H1 (cell line): ENCODE results near the gene ARHGEF11. TPM values are rescaled to one million over a fixed set of nuclear protein-coding genes. Genes with fewer than 3 reads are reported as not detected.

ENCODE experiments used
- CTCF ChIA-PET: fragments of 300-600 bp; sonication (Branson Sonifier 250); formaldehyde crosslinking; loops from one replicate; lab custom pipeline; 2021; ENCODE audit not compliant: partially characterized antibody; lab: Charles Lee
- POLR2A ChIA-PET: fragments of 300-600 bp; sonication (Branson Sonifier 250); formaldehyde crosslinking; loops from one replicate; lab custom pipeline; 2021; ENCODE audit warnings: inconsistent platforms; ENCODE audit not compliant: partially characterized antibody; lab: Charles Lee
- DNase-seq, 2 experiments: peaks; one replicate each; pipeline versions ENCODE4 v3.0.0 to v3.0.0-alpha.2; 2010 to 2022; ENCODE audit warnings: low spot score in 2 of 2, low read depth in 1 of 2, mixed read lengths in 1 of 2
- FAIRE-seq: peaks from 2 replicates; lab custom pipeline; 2011; peaks lifted over from hg19 to GRCh38; lab: Jason Lieb, UNC
- H2AFZ ChIP-seq: 2 replicates; pipeline ENCODE4 v1.8.1; 2012; ENCODE audit warnings: low read length, inconsistent platforms
- H2AK5ac ChIP-seq: 2 replicates; pipeline ENCODE4 v1.6.1; 2013; ENCODE audit warnings: low read depth, low read length
- H2BK120ac ChIP-seq: replicated peaks from 2 replicates; pipeline ENCODE3; 2013; ENCODE audit warnings: low read depth, low read length, inconsistent platforms
- H2BK12ac ChIP-seq: 2 replicates; pipeline ENCODE4 v1.6.1; 2013; ENCODE audit warnings: low read depth, low read length
- H2BK15ac ChIP-seq: 2 replicates; pipeline ENCODE4 v1.6.1; 2013; ENCODE audit warnings: low read length
- H2BK20ac ChIP-seq: 2 replicates; pipeline ENCODE4 v1.6.1; 2013; ENCODE audit warnings: low read length
- H2BK5ac ChIP-seq: 2 replicates; pipeline ENCODE4 v1.6.1; 2013; ENCODE audit warnings: low read depth, low read length
- H3K14ac ChIP-seq: 2 replicates; pipeline ENCODE4 v1.6.1; 2013; ENCODE audit warnings: inconsistent platforms; ENCODE audit not compliant: insufficient read length
- H3K18ac ChIP-seq: 2 replicates; pipeline ENCODE4 v1.6.1; 2013; ENCODE audit warnings: low read length; ENCODE audit errors: extremely low read depth
- H3K23ac ChIP-seq: 2 replicates; pipeline ENCODE4 v1.6.1; 2013; ENCODE audit warnings: inconsistent platforms; ENCODE audit not compliant: insufficient read length
- H3K23me2 ChIP-seq: 2 replicates; pipeline ENCODE4 v1.6.1; 2013; ENCODE audit warnings: low read depth, low read length
- H3K27ac ChIP-seq: 2 replicates; pipeline ENCODE4 v1.6.1; 2011; ENCODE audit warnings: low read depth, low read length, inconsistent platforms
- H3K27me3 ChIP-seq, 4 experiments: replicated peaks in 1 of 4; 1 replicate in 1 of 4; 2 replicates in 3 of 4; pipeline versions ENCODE4 v1.6.1 to v1.8.1; 2011 to 2013; ENCODE audit warnings: low read length in 3 of 4, mild to moderate bottlenecking in 3 of 4, inconsistent platforms in 2 of 4, mixed read lengths in 2 of 4, moderate library complexity in 1 of 4; ENCODE audit not compliant: control insufficient read depth in 3 of 4, insufficient read depth in 3 of 4; ENCODE audit errors: extremely low read depth in 1 of 4
- H3K36me3 ChIP-seq, 4 experiments: 2 replicates each; pipeline versions ENCODE4 v1.6.1 to v1.8.1; 2011 to 2013; ENCODE audit warnings: mild to moderate bottlenecking in 4 of 4, low read length in 3 of 4, moderate library complexity in 2 of 4, control low read depth in 1 of 4, inconsistent platforms in 1 of 4; ENCODE audit not compliant: insufficient read depth in 4 of 4, control insufficient read depth in 2 of 4
- H3K4ac ChIP-seq: replicated peaks from 2 replicates; pipeline ENCODE3; 2013; ENCODE audit warnings: low read length, low read depth, mixed read lengths, inconsistent platforms; ENCODE audit not compliant: insufficient read length
- H3K4me1 ChIP-seq, 4 experiments: replicated peaks in 1 of 4; 1 replicate in 1 of 4; 2 replicates in 3 of 4; pipeline versions ENCODE4 v1.6.1 to v1.8.1; 2011 to 2013; ENCODE audit warnings: low read length in 3 of 4, inconsistent platforms in 2 of 4, mixed read lengths in 1 of 4; ENCODE audit not compliant: insufficient read depth in 4 of 4, control insufficient read depth in 3 of 4
- H3K4me2 ChIP-seq, 2 experiments: 2 replicates each; pipeline versions ENCODE4 v1.6.1 to v1.8.1; 2011 to 2013; ENCODE audit warnings: low read depth in 2 of 2, low read length in 2 of 2, control low read depth in 1 of 2, inconsistent platforms in 1 of 2, mild to moderate bottlenecking in 1 of 2; ENCODE audit not compliant: insufficient read depth in 1 of 2
- H3K4me3 ChIP-seq, 4 experiments: fragments of 200-600, 300-600 bp in 1 of 4; sonication (generic), shearing (Covaris generic), sonication (Bioruptor Twin) in 1 of 4; 2 replicates each; pipeline versions ENCODE4 v1.5.1 to v1.8.1; 2011 to 2016; ENCODE audit warnings: low read length in 4 of 4, low read depth in 3 of 4, control low read depth in 2 of 4, inconsistent platforms in 2 of 4, mild to moderate bottlenecking in 2 of 4, mixed read lengths in 1 of 4, moderate library complexity in 1 of 4; ENCODE audit not compliant: insufficient read depth in 2 of 4; ENCODE audit errors: extremely low read depth in 1 of 4
- H3K56ac ChIP-seq: replicated peaks from 2 replicates; pipeline ENCODE3; 2013; ENCODE audit warnings: low read depth, mild to moderate bottlenecking, mixed read lengths, low read length, inconsistent platforms; ENCODE audit not compliant: insufficient read length
- H3K79me1 ChIP-seq: 2 replicates; pipeline ENCODE4 v1.6.1; 2013; ENCODE audit warnings: low read depth, low read length, control low read depth
- H3K79me2 ChIP-seq, 2 experiments: 2 replicates each; pipeline versions ENCODE4 v1.6.1 to v1.8.1; 2012 to 2013; ENCODE audit warnings: low read length in 2 of 2, mild to moderate bottlenecking in 2 of 2, inconsistent platforms in 1 of 2; ENCODE audit not compliant: insufficient read depth in 2 of 2, control insufficient read depth in 1 of 2
- H3K9ac ChIP-seq, 4 experiments: replicated peaks in 1 of 4; 1 replicate in 1 of 4; 2 replicates in 3 of 4; pipeline versions ENCODE4 v1.6.1 to v1.8.1; 2011 to 2013; ENCODE audit warnings: low read depth in 3 of 4, low read length in 3 of 4, control low read depth in 2 of 4, mild to moderate bottlenecking in 2 of 4, moderate library complexity in 2 of 4, inconsistent platforms in 1 of 4; ENCODE audit errors: extremely low read depth in 1 of 4
- H3K9me3 ChIP-seq, 2 experiments: 2 replicates each; pipeline versions ENCODE4 v1.6.1 to v1.8.1; 2012 to 2013; ENCODE audit warnings: mild to moderate bottlenecking in 2 of 2, moderate library complexity in 2 of 2, control low read depth in 1 of 2, inconsistent platforms in 1 of 2, low read depth in 1 of 2, low read length in 1 of 2, mixed read lengths in 1 of 2; ENCODE audit not compliant: insufficient read depth in 2 of 2
- H4K20me1 ChIP-seq, 2 experiments: replicated peaks in 1 of 2; 2 replicates each; pipeline versions ENCODE3 to v1.8.1; 2011 to 2013; ENCODE audit warnings: inconsistent platforms in 2 of 2, low read length in 2 of 2, mild to moderate bottlenecking in 1 of 2; ENCODE audit not compliant: insufficient read depth in 2 of 2, control insufficient read depth in 1 of 2
- H4K5ac ChIP-seq: 2 replicates; pipeline ENCODE4 v1.6.1; 2013; ENCODE audit warnings: low read length, low read depth, mixed read lengths, inconsistent platforms; ENCODE audit not compliant: insufficient read length
- H4K8ac ChIP-seq: 2 replicates; pipeline ENCODE4 v1.8.0; 2013; ENCODE audit warnings: mild to moderate bottlenecking, moderate library complexity, low read length, inconsistent platforms; ENCODE audit not compliant: insufficient read depth; ENCODE audit errors: extremely low read depth
- H4K91ac ChIP-seq: replicated peaks from 2 replicates; pipeline ENCODE3; 2013; ENCODE audit warnings: low read length, mixed read lengths, inconsistent platforms; ENCODE audit not compliant: insufficient read length
- TCF12 ChIP-seq: IDR thresholded peaks from 2 replicates; pipeline ENCODE4 v1.6.1; 2011; ENCODE audit warnings: low read depth, mild to moderate bottlenecking, low read length
- WGBS, 2 experiments: shearing (Covaris generic) in 1 of 2; methylation state at CpG; one replicate each; pipeline versions ENCODE4 v1.1.6 to v1.1.7; 2013 to 2015; ENCODE audit warnings: low lambda C conversion rate in 2 of 2, mixed read lengths in 2 of 2, inconsistent platforms in 1 of 2, low coverage in 1 of 2, missing lambda C conversion rate in 1 of 2; ENCODE audit not compliant: insufficient replicate concordance in 2 of 2, insufficient coverage in 1 of 2, insufficient read length in 1 of 2; ENCODE audit errors: extremely low coverage in 1 of 2, missing lambda C conversion rate in 1 of 2; 5-methylcytosine and 5-hydroxymethylcytosine counted together
- polyA plus RNA-seq, 7 experiments: library from polyadenylated mRNA; depleted of rRNA in 3 of 7; stranded (reverse) in 5 of 7; unstranded in 2 of 7; fragments of >200 nt in 5 of 7; fragments of 200-250 nt in 2 of 7; gene quantifications; 1 replicate in 5 of 7; 2 replicates in 1 of 7; 4 replicates in 1 of 7; pipeline versions ENCODE4 v1.2.1 to v1.2.3, GENCODE V29; 2011 to 2013; ENCODE audit warnings: missing spikeins in 2 of 7, mixed read lengths in 2 of 7
- total RNA-seq: library from RNA; stranded (reverse); fragmentation: NEBNext Ultra II Directional; extraction: Animal tissue kit (Norgen Biotek cat#: 25700); gene quantifications from 2 replicates; pipeline ENCODE4 v1.2.1, GENCODE V29; 2021
- TF ChIP-seq, protein P1 (sequence below), 3 experiments: IDR thresholded peaks; 1 replicate in 2 of 3; 2 replicates in 1 of 3; pipeline versions ENCODE4 v1.5.1 to v1.6.1; 2011; ENCODE audit warnings: low read length in 3 of 3, mild to moderate bottlenecking in 3 of 3, inconsistent platforms in 2 of 3, low read depth in 1 of 3, moderate library complexity in 1 of 3; ENCODE audit not compliant: insufficient read depth in 1 of 3; ENCODE audit errors: control extremely low read depth in 1 of 3

ARHGEF11 gene
- total and polyA plus RNA-seq, 2 of the 8 experiments (the other 6 are each of a cell fraction or from before 2014, with no cell fraction given) = 19.9 to 33.1 TPM

GRCh38 chr1:157069601-157070000, 24.1 kb upstream of the ARHGEF11 start:
- no peak overlapping the region for H2BK5ac ChIP-seq
- no peak overlapping the region for H3K4ac ChIP-seq
- no peaks in the 10 kb centered on the region for H3K36me3 ChIP-seq
- no peaks in the 10 kb centered on the region for H3K79me2 ChIP-seq
- H3K4me2 ChIP-seq = peak overlapping the region in 1 of 2 experiments; percentile 9; a peak in 1 of 4 replicates
- no peak overlapping the region for H3K18ac ChIP-seq
- no peak overlapping the region for H4K8ac ChIP-seq
- no peak overlapping the region for H3K4me3 ChIP-seq
- H2AFZ ChIP-seq = no peak overlapping the region
- no peak overlapping the region for H4K91ac ChIP-seq
- H4K5ac ChIP-seq = no peak overlapping the region
- no peak overlapping the region for H2BK15ac ChIP-seq
- H4K20me1 ChIP-seq = no peaks in the 10 kb centered on the region
- H3K23ac ChIP-seq = no peak overlapping the region
- H3K79me1 ChIP-seq = no peaks in the 10 kb centered on the region
- H2BK20ac ChIP-seq = no peak overlapping the region
- H3K27ac ChIP-seq = no peak overlapping the region
- peaks cover 0 to 3% (median 1%) of the 10 kb centered on the region in 4 experiments; a peak in 2 of 7 replicates for H3K27me3 ChIP-seq
- H2AK5ac ChIP-seq = no peak overlapping the region
- H3K4me1 ChIP-seq = no peaks in the 10 kb centered on the region
- H3K9ac ChIP-seq = no peak overlapping the region
- WGBS, 2 experiments = 80 to 100% methylated on average over 1 to 2 of the region's 2 CpGs
- POLR2A ChIA-PET = no interaction called here
- TF ChIP-seq, protein P1, sequence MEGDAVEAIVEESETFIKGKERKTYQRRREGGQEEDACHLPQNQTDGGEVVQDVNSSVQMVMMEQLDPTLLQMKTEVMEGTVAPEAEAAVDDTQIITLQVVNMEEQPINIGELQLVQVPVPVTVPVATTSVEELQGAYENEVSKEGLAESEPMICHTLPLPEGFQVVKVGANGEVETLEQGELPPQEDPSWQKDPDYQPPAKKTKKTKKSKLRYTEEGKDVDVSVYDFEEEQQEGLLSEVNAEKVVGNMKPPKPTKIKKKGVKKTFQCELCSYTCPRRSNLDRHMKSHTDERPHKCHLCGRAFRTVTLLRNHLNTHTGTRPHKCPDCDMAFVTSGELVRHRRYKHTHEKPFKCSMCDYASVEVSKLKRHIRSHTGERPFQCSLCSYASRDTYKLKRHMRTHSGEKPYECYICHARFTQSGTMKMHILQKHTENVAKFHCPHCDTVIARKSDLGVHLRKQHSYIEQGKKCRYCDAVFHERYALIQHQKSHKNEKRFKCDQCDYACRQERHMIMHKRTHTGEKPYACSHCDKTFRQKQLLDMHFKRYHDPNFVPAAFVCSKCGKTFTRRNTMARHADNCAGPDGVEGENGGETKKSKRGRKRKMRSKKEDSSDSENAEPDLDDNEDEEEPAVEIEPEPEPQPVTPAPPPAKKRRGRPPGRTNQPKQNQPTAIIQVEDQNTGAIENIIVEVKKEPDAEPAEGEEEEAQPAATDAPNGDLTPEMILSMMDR (IDR thresholded peaks at IDR 0.05; ENCODE audit: control extremely low read depth in 1 of 3, insufficient read depth in 1 of 3, low read depth in 1 of 3, low read length in 3 of 3) = no peak
- 0 out of 2 replicates have a peak, but pooled peaks have one; percentile 28 for TF ChIP-seq TCF12
- TF ChIP-seq, all 59 proteins: peak for 1
- DNase-seq = no peak
- H2BK120ac ChIP-seq = no peak overlapping the region
- no peaks in the 10 kb centered on the region; a peak in 1 of 4 replicates for H3K9me3 ChIP-seq
- no peak overlapping the region for H2BK12ac ChIP-seq
- H3K56ac ChIP-seq = no peak overlapping the region
- no peak overlapping the region for H3K14ac ChIP-seq
- peak; percentile 19 for FAIRE-seq
- CTCF ChIA-PET = interaction anchor here (0.6 to 1.6 kb wide), 4 partner anchors 12 to 434 kb away, joined by 3 to 7 read pairs (median 3); no protein-coding TSS in a partner anchor
- peaks cover 3% of the 10 kb centered on the region; the same call in 1 of the 2 replicates for H3K23me2 ChIP-seq
